OCI-LY1 (cell line): ENCODE measurements around the gene SMOC2.

Experiments used
- H2AFZ ChIP-seq: fragments of 200-600 bp; sonication (generic), shearing (Covaris generic); 2 replicates; pipeline ENCODE4 v1.6.0; 2014; ENCODE audit warnings: antibody characterized with exemption, mild to moderate bottlenecking, low read length
- H3F3A ChIP-seq: fragments of 200-600 bp; sonication (generic), shearing (Covaris generic); 2 replicates; pipeline ENCODE4 v1.6.0; 2014; ENCODE audit warnings: mild to moderate bottlenecking, antibody characterized with exemption, low read length, moderate library complexity; ENCODE audit not compliant: insufficient read depth
- H3K27ac ChIP-seq: fragments of 200-600 bp; sonication (generic); 2 replicates; pipeline ENCODE4 v1.5.1; 2014; ENCODE audit warnings: low read length, mixed run types, mild to moderate bottlenecking, low read depth; ENCODE audit not compliant: poor library complexity, severe bottlenecking
- H3K27me3 ChIP-seq: fragments of 200-600 bp; sonication (generic); 2 replicates; pipeline ENCODE4 v1.6.0; 2014; ENCODE audit warnings: antibody characterized with exemption, mild to moderate bottlenecking, low read length, moderate library complexity; ENCODE audit not compliant: insufficient read depth
- H3K36me3 ChIP-seq: fragments of 200-600 bp; sonication (generic); 2 replicates; pipeline ENCODE4 v1.6.1; 2014; ENCODE audit warnings: mild to moderate bottlenecking, antibody characterized with exemption, low read length, moderate library complexity, mixed read lengths; ENCODE audit not compliant: insufficient read depth
- H3K4me1 ChIP-seq: fragments of 200-600 bp; sonication (generic); 2 replicates; pipeline ENCODE4 v1.5.1; 2014; ENCODE audit warnings: mild to moderate bottlenecking, low read length, moderate library complexity; ENCODE audit not compliant: insufficient read depth, severe bottlenecking
- H3K4me2 ChIP-seq: fragments of 200-600 bp; sonication (generic), shearing (Covaris generic); 2 replicates; pipeline ENCODE4 v1.6.1; 2014; ENCODE audit warnings: low read length
- H3K4me3 ChIP-seq: fragments of 200-600 bp; sonication (generic); 2 replicates; pipeline ENCODE4 v1.5.1; 2014; ENCODE audit warnings: low read length, low read depth, mild to moderate bottlenecking, mixed read lengths; ENCODE audit not compliant: poor library complexity, severe bottlenecking
- H3K79me2 ChIP-seq: fragments of 200-600 bp; shearing (Covaris generic); 2 replicates; pipeline ENCODE4 v1.6.1; 2016; ENCODE audit warnings: mixed run types, low read length, mixed read lengths; ENCODE audit not compliant: insufficient read depth
- H3K9ac ChIP-seq: fragments of 200-600 bp; sonication (generic), shearing (Covaris generic); 2 replicates; pipeline ENCODE4 v1.6.1; 2014; ENCODE audit warnings: mild to moderate bottlenecking, low read length, mixed read lengths
- H3K9me2 ChIP-seq: fragments of 200-600 bp; sonication (generic), shearing (Covaris generic); 2 replicates; pipeline ENCODE4 v1.6.1; 2014; ENCODE audit warnings: low read depth, mild to moderate bottlenecking, low read length, mixed read lengths
- H3K9me3 ChIP-seq: fragments of 200-600 bp; shearing (Covaris generic); 2 replicates; pipeline ENCODE4 v1.6.1; 2014; ENCODE audit warnings: low read length, mixed read lengths
- H4K20me1 ChIP-seq: fragments of 200-600 bp; sonication (generic), shearing (Covaris generic); 2 replicates; pipeline ENCODE4 v1.6.0; 2016; ENCODE audit warnings: mild to moderate bottlenecking, low read length; ENCODE audit not compliant: insufficient read depth
- EZH2 ChIP-seq: fragments of 200-600 bp; sonication (generic), shearing (Covaris generic); IDR thresholded peaks from 2 replicates; pipeline ENCODE4 v1.8.0; 2017; ENCODE audit warnings: borderline replicate concordance, mixed run types, mild to moderate bottlenecking, antibody characterized with exemption, low read length, moderate library complexity, mixed read lengths
- TF ChIP-seq, protein P1 (sequence below): fragments of 200-600 bp; sonication (generic), shearing (Covaris generic); IDR thresholded peaks from 2 replicates; pipeline ENCODE4 v1.5.1; 2017; ENCODE audit warnings: mild to moderate bottlenecking, antibody characterized with exemption, low read length, moderate library complexity, mixed read lengths

The SMOC2 gene

GRCh38 chr6:168525926-168526630 lies 85.1 kb downstream of the SMOC2 start:
- Histone ChIP-seq H3F3A (no peaks in the 10 kb centered on the region), H3K4me3 (no peak overlapping the region), H3K4me2 (no peak overlapping the region), H3K79me2 (no peaks in the 10 kb centered on the region), H3K27ac (no peak overlapping the region), H3K9me3 (no peaks in the 10 kb centered on the region), H3K4me1 (no peaks in the 10 kb centered on the region), H3K36me3 (no peaks in the 10 kb centered on the region), H4K20me1 (no peaks in the 10 kb centered on the region), H3K9me2 (no peaks in the 10 kb centered on the region), H3K9ac (no peak overlapping the region), H2AFZ (no peak overlapping the region), H3K27me3 (0 out of 2 replicates have a peak, but pooled peaks cover 5% of the 10 kb centered on the region)
- TF ChIP-seq, protein P1, sequence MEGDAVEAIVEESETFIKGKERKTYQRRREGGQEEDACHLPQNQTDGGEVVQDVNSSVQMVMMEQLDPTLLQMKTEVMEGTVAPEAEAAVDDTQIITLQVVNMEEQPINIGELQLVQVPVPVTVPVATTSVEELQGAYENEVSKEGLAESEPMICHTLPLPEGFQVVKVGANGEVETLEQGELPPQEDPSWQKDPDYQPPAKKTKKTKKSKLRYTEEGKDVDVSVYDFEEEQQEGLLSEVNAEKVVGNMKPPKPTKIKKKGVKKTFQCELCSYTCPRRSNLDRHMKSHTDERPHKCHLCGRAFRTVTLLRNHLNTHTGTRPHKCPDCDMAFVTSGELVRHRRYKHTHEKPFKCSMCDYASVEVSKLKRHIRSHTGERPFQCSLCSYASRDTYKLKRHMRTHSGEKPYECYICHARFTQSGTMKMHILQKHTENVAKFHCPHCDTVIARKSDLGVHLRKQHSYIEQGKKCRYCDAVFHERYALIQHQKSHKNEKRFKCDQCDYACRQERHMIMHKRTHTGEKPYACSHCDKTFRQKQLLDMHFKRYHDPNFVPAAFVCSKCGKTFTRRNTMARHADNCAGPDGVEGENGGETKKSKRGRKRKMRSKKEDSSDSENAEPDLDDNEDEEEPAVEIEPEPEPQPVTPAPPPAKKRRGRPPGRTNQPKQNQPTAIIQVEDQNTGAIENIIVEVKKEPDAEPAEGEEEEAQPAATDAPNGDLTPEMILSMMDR, result no peak
- TF ChIP-seq EZH2, result no peak

DNA sequence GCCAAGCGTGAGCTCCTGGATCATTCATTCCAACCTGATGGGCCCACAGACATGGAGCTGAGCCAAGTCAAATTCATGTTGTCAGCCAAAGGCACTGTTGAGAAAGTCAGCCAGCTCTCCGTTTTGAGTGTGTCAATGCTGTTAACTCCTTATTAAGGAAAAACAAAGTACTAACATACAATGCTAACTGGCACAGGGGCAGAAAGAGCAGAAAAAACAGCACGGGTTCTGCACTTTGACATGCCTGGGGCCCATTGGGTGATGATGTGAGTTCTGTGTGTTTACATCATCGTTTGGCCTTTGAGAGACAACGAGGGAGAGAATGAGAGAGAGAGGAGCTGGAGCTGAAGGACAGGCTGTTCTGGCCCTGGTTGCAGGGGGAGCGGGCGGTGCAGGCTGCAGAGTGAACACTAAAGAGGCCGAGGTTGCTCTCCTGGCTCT lies 85.9 kb downstream of the SMOC2 start:
- Histone ChIP-seq H3K9me2 (no peaks in the 10 kb centered on the region), H3K79me2 (no peaks in the 10 kb centered on the region), H3K4me3 (no peak overlapping the region), H3K36me3 (no peaks in the 10 kb centered on the region), H3F3A (no peaks in the 10 kb centered on the region), H3K4me1 (no peaks in the 10 kb centered on the region), H3K4me2 (no peak overlapping the region), H3K9me3 (no peaks in the 10 kb centered on the region), H3K27me3 (0 out of 2 replicates have a peak, but pooled peaks cover 5% of the 10 kb centered on the region), H3K9ac (no peak overlapping the region), H4K20me1 (no peaks in the 10 kb centered on the region), H3K27ac (no peak overlapping the region), H2AFZ (no peak overlapping the region)
- TF ChIP-seq, protein P1, result no peak
- TF ChIP-seq EZH2, result no peak

- no peaks in the 10 kb centered on the region for H4K20me1 ChIP-seq
- H3K4me2 ChIP-seq, result no peak overlapping the region
- H3K79me2 ChIP-seq, result no peaks in the 10 kb centered on the region
- H3K4me3 ChIP-seq, result no peak overlapping the region
- 0 out of 2 replicates have a peak, but pooled peaks cover under 1% of the 10 kb centered on the region for H3K27me3 ChIP-seq
- H3K9ac ChIP-seq, result no peak overlapping the region
- TF ChIP-seq, protein P1, result no peak
- H3K27ac ChIP-seq, result no peak overlapping the region
- no peak overlapping the region for H2AFZ ChIP-seq
- no peaks in the 10 kb centered on the region for H3K9me2 ChIP-seq
- no peaks in the 10 kb centered on the region for H3F3A ChIP-seq
- no peaks in the 10 kb centered on the region for H3K9me3 ChIP-seq
- H3K36me3 ChIP-seq, result no peaks in the 10 kb centered on the region
- H3K4me1 ChIP-seq, result no peaks in the 10 kb centered on the region
These were observed 86.6 kb downstream of the SMOC2 start for GRCh38 chr6:168527451-168528210.
